Uterus (tissue), 2 donors: ENCODE measurements around the gene COL4A1.

Experiments used
- POLR2A ChIP-seq, 2 donors: fragments of 450-650 bp; IDR thresholded peaks; one replicate each; pipeline ENCODE4 v1.6.1; 2016; ENCODE audit warnings: antibody characterized with exemption in 2 of 2, mild to moderate bottlenecking in 1 of 2, moderate library complexity in 1 of 2
- TF ChIP-seq, protein P1 (sequence below), 4 experiments: fragments of 200-600 bp in 2 of 4; fragments of 450-650 bp in 2 of 4; sonication (generic) in 2 of 4; IDR thresholded peaks; one replicate each; pipeline ENCODE4 v1.5.1; 2016 to 2019; ENCODE audit warnings: antibody characterized with exemption in 4 of 4, mild to moderate bottlenecking in 2 of 4, moderate library complexity in 1 of 4

- TF ChIP-seq, protein P1, sequence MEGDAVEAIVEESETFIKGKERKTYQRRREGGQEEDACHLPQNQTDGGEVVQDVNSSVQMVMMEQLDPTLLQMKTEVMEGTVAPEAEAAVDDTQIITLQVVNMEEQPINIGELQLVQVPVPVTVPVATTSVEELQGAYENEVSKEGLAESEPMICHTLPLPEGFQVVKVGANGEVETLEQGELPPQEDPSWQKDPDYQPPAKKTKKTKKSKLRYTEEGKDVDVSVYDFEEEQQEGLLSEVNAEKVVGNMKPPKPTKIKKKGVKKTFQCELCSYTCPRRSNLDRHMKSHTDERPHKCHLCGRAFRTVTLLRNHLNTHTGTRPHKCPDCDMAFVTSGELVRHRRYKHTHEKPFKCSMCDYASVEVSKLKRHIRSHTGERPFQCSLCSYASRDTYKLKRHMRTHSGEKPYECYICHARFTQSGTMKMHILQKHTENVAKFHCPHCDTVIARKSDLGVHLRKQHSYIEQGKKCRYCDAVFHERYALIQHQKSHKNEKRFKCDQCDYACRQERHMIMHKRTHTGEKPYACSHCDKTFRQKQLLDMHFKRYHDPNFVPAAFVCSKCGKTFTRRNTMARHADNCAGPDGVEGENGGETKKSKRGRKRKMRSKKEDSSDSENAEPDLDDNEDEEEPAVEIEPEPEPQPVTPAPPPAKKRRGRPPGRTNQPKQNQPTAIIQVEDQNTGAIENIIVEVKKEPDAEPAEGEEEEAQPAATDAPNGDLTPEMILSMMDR (IDR thresholded peaks at IDR 0.05), result no peak
- TF ChIP-seq POLR2A (IDR thresholded peaks at IDR 0.05), result no peak
Observed at GRCh38 chr13:110326263-110326904, 19.4 kb upstream of the COL4A1 start.
